Colonic mucosa (tissue), 4 donors: Measurements from ENCODE around the gene PIGO. TPM values are rescaled to one million over a fixed set of nuclear protein-coding genes. Genes with fewer than 3 reads are reported as not detected.

ENCODE experiments used
- DNase-seq: peaks from one replicate; pipeline ENCODE4 v3.0.0-alpha.2; 2020
- H3K27ac ChIP-seq: fragments of 200-600 bp; one replicate; pipeline ENCODE4 v1.8.0; 2021
- H3K27me3 ChIP-seq: fragments of 200-600 bp; one replicate; pipeline ENCODE4 v1.8.0; 2021
- H3K36me3 ChIP-seq: fragments of 200-600 bp; one replicate; pipeline ENCODE4 v1.8.0; 2021
- H3K4me1 ChIP-seq: fragments of 200-600 bp; one replicate; pipeline ENCODE4 v1.8.0; 2021; ENCODE audit warnings: mild to moderate bottlenecking
- H3K4me3 ChIP-seq: fragments of 200-600 bp; one replicate; pipeline ENCODE4 v1.8.0; 2021
- H3K9ac ChIP-seq, 2 donors: one replicate each; pipeline ENCODE4 v1.7.0; 2013; ENCODE audit warnings: control low read depth in 2 of 2, low read depth in 2 of 2, low read length in 2 of 2
- H3K9me3 ChIP-seq: fragments of 200-600 bp; one replicate; pipeline ENCODE4 v1.8.0; 2021
- intact Hi-C: fragments of 100-400 bp; cut with DNase I; formaldehyde crosslinking; loops from one replicate; pipeline ENCODE4 v1.14.1; 2022
- total RNA-seq, 2 donors: library from RNA; stranded (reverse); fragmentation: NEBNext Ultra II Directional in 1 of 2; extraction: Animal tissue kit (Norgen Biotek cat#: 25700) in 1 of 2; gene quantifications; one replicate each; pipeline ENCODE4 v1.2.1, GENCODE V29; 2021
- TF ChIP-seq, protein P1 (sequence below): fragments of 200-600 bp; IDR thresholded peaks from one replicate; pipeline ENCODE4 v1.8.0; 2022; ENCODE audit warnings: antibody characterized with exemption, mild to moderate bottlenecking
- donor health status: healthy.
- donor health status: DM: no; HTN: no; CAD: no.
- donor health status: DM: no; HTN: no; CAD: no.

The PIGO gene
- total RNA-seq, 2 donors from 2014 or later = 27.6 to 51.3 TPM

- Histone ChIP-seq H3K4me1 (peaks cover 6% of the 10 kb centered on the region), H3K27ac (no peak overlapping the region), H3K9ac (no peak overlapping the region), H3K4me3 (no peak overlapping the region), H3K9me3 (no peaks in the 10 kb centered on the region), H3K27me3 (no peaks in the 10 kb centered on the region), H3K36me3 (peaks cover 7% of the 10 kb centered on the region)
- DNase-seq = no peak
- TF ChIP-seq, protein P1, sequence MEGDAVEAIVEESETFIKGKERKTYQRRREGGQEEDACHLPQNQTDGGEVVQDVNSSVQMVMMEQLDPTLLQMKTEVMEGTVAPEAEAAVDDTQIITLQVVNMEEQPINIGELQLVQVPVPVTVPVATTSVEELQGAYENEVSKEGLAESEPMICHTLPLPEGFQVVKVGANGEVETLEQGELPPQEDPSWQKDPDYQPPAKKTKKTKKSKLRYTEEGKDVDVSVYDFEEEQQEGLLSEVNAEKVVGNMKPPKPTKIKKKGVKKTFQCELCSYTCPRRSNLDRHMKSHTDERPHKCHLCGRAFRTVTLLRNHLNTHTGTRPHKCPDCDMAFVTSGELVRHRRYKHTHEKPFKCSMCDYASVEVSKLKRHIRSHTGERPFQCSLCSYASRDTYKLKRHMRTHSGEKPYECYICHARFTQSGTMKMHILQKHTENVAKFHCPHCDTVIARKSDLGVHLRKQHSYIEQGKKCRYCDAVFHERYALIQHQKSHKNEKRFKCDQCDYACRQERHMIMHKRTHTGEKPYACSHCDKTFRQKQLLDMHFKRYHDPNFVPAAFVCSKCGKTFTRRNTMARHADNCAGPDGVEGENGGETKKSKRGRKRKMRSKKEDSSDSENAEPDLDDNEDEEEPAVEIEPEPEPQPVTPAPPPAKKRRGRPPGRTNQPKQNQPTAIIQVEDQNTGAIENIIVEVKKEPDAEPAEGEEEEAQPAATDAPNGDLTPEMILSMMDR = no peak
- intact Hi-C loops = no loop called here
These were observed 9.4 kb upstream of the PIGO start for GRCh38 chr9:35105571-35106342.

DNA sequence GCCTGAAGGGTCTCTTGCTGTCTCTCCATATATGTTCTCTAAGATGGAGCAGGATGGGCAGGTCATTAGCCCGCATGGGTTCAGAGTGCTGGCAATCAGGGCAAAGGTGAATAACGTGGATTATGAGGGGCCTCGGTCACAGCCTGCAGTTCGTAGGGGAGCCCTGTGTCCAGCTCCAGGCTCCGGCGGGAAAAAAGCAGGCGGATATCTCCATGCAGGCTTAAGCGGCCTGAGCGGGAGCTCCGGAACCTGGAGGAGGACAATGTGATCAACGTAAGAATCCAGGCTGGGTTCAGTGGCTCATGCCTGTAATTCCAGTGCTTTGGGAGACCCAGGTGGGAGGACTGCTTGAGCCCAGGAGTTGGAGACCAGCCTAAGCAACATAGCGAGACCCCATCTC is 8.7 kb upstream of the PIGO start:
- no peak overlapping the region for H3K4me3 ChIP-seq
- TF ChIP-seq, protein P1 = no peak
- H3K36me3 ChIP-seq = peaks cover 7% of the 10 kb centered on the region
- DNase-seq = no peak
- no peak overlapping the region for H3K27ac ChIP-seq
- H3K9me3 ChIP-seq = no peaks in the 10 kb centered on the region
- H3K9ac ChIP-seq = no peak overlapping the region
- peaks cover 6% of the 10 kb centered on the region for H3K4me1 ChIP-seq
- intact Hi-C loops = no loop called here
- H3K27me3 ChIP-seq = no peaks in the 10 kb centered on the region

GRCh38 chr9:35104586-35104985 is 8.2 kb upstream of the PIGO start:
- Histone ChIP-seq H3K4me3 (no peak overlapping the region), H3K9me3 (no peaks in the 10 kb centered on the region), H3K9ac (no peak overlapping the region), H3K4me1 (peaks cover 6% of the 10 kb centered on the region), H3K27ac (no peak overlapping the region), H3K27me3 (no peaks in the 10 kb centered on the region), H3K36me3 (peaks cover 7% of the 10 kb centered on the region)
- no peak for DNase-seq
- intact Hi-C loops = no loop called here
- TF ChIP-seq, protein P1 = no peak

DNA sequence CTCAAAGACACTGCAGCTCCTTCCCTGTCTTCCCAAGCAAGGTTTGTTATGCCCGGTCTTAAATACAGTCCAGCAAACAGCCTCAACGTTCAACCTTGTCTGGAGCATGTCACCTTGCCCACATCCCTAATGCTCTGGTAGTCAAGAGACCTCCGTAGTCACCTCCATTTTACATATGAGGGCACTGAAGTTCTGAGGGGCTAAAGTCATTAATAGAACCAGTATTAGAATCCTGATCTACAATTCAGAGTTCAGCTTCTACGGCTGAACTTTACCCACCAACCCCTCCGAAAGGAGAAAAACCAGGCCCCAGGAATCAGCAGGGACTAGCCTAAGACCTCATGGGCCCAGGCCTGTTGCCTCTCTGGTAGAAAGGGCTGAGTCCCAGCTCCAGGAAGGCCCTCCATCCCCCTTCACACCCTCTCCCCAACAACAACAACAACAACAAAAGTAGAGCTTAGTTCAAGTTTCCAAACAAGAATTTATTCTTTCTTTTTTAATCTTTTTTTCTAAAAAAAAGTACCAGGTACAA is 7.3 kb upstream of the PIGO start:
- Histone ChIP-seq H3K36me3 (peaks cover 7% of the 10 kb centered on the region), H3K27ac (peak overlapping the region; percentile 60), H3K4me1 (peaks cover 6% of the 10 kb centered on the region), H3K4me3 (peak overlapping the region; percentile 78), H3K27me3 (no peaks in the 10 kb centered on the region), H3K9ac (peak overlapping the region in 1 of 2 donors; percentile 73), H3K9me3 (no peaks in the 10 kb centered on the region)
- DNase-seq = no peak
- intact Hi-C loops = no loop called here
- TF ChIP-seq, protein P1 = no peak

- Histone ChIP-seq H3K27ac (peak within 1 kb of the TSS; percentile 60), H3K4me1 (peaks cover 6% of the 10 kb centered on the region), H3K4me3 (peak within 1 kb of the TSS; percentile 78), H3K36me3 (peaks cover under 1% of the 10 kb centered on the region), H3K9me3 (no peaks in the 10 kb centered on the region), H3K27me3 (no peaks in the 10 kb centered on the region), H3K9ac (peak within 1 kb of the TSS; percentile 73 to 83)
- intact Hi-C loops = no loop called here
- peak; percentile 96 for DNase-seq
- TF ChIP-seq, protein P1 = no peak
These were observed 6.6 kb upstream of the PIGO start, which contains the start of gene STOML2 for GRCh38 chr9:35102769-35103659. TSS of gene STOML2 (minus strand) at chr9:35103131. CDS start at chr9:35103094, 37 bp downstream.
